COLO829 (cell line): Measurements from ENCODE around the gene TMEM178B.
A peak's percentile ranks its signal among the peaks of the same experiment; 100 is the strongest.
"Not testable (repeated sequence)": the region's sequence is repeated elsewhere in the genome, so short reads cannot be mapped to it uniquely, and the experiment has no call there.

Experiments
- DNase-seq: peaks from one replicate; pipeline ENCODE4 v3.0.0; 2012; ENCODE audit warnings: low spot score

TMEM178B gene

DNA sequence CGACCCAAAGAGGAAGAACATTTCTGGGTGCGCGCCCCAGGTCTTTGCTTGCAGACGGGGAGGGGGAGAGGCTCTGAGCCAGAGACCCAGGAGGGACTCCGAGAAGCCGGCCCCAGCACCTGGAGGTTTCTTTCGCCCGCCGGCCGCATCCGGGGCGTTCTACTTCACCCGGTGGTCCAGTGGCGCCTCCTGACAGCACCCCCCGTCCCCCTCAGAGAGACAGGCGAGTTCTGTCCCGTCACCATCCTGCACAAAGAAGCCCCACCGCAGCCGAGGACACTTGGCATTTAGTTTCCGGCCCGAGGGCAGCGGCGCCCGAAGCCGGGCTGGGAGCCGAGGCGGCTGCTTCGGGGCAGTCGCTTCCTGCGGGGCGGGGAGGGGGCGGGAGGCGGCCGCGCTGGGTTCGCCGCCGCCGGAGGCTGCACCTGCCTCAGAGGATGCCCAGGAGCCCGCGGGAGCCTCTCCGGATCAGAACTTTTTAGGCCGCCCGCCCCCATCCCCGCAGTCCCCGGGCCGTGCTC is at the start of gene TMEM178B:
TMEM178B (plus strand) TSS at position 424 of the 521 bp plus-strand sequence.
- DNase-seq: no peak

DNA sequence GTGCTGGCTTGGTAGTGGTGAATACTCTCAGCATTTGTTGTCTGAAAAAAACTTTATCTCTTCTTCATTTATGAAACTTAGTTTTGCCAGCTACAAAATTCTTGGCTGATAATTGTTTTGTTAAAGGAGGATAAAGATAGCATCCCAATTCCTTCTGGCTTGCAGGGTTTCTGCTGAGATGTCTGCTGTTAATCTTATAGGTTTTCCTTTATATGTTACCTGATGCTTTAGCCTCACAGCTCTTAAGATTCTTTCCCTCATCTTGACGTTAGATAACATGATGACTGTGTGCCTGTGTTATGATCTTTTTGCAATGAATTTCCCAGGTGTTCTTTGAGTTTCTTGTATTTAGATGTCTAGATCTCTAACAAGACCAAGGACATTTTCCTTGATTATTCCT is 49.2 kb upstream of the TMEM178B start:
- no peak for DNase-seq

DNA sequence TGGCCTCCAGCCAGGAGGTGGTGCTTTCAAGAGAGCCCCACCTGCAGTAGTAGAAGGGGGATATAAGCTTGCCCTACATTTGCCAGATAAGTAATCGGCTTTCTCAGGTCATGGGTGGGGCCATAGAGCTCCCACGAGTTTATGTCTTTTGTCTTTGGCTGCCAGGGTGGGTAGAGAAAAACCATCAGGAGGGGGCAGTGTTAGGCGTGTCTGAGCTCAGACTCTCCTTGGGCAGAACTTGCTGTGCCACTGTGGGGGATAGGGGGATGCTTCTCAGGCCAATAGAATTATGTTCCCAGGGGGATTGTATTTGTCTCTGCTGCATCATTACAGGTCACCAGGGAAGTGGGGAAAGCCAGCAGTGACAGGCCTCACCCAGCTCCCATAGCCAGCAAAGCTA is 46.8 kb upstream of the TMEM178B start:
- no peak for DNase-seq

DNA sequence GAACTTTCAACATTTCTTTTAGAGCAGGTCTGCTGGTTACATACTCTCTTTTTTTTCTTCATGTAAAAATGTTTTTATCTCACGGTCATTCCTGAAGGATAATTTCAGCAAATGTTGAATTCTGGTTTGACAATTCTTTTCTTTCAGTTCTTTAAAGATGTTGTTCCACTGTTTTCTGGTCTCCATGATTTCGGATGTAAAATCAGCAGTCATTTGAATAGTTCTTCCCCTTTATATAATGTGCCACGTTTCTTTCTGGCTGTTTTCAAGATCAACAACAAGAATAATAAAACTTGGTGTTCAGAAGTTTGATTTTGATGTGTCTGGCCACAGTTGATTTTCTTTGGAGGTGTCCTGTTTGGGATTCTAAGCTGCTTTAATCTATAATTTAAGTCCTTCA is 45.1 kb upstream of the TMEM178B start:
- no peak for DNase-seq

DNA sequence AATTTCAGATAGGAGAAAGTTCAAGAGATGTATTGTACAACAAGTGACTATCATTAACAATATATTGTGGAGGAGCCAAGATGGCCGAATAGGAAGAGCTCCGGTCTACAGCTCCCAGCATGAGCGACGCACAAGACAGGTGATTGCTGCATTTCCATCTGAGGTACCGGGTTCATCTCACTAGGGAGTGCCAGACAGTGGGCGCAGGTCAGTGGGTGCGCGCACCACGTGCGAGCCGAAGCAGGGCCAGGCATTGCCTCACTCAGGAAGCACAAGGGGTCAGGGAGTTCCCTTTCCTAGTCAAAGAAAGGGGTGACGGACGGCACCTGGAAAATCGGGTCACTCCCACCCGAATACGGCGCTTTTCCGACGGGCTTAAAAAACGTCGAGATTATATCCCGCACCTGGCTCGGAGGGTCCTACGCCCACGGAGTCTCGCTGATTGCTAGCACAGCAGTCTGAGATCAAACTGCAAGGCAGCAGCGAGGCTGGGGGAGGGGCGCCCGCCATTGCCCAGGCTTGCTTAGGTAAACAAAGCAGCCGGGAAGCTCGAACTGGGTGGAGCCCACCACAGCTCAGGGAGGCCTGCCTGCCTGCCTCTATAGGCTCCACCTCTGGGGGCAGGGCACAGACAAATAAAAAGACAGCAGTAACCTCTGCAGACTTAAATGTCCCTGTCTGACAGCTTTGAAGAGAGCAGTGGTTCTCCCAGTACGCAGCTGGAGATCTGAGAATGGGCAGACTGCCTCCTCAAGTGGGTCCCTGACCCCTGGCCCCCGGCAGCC is 41.1 kb upstream of the TMEM178B start:
- not testable (repeated sequence) for DNase-seq

DNA sequence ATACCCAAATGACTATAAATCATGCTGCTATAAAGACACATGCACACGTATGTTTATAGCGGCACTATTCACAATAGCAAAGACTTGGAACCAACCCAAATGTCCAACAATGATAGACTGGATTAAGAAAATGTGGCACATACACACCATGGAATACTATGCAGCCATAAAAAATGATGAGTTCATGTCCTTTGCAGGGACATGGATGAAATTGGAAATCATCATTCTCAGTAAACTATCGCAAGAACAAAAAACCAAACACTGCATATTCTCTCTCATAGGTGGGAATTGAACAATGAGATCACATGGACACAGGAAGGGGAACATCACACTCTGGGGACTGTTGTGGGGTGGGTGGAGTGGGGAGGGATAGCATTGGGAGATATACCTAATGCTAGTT is 35.8 kb upstream of the TMEM178B start:
- DNase-seq: not testable (repeated sequence)

DNA sequence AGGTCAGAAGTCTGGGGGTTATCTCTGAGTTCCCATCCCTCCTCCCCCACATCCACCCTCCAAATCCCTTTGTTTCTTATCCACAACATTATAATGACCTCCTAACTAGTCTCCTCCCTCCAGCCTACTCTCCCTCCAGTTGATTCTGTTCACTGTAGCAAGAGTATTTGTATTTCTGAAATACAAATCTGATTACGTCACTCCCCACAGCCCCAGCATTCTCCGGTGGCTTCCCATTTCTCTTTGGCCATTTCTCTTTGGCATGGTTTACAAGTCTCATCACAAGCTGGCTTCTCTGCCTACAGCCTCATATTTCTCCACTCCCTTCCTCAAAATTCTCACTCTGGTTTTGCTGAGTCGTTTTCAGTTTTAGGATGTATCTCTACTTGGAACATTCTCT is 34.5 kb upstream of the TMEM178B start:
- DNase-seq: no peak

DNA sequence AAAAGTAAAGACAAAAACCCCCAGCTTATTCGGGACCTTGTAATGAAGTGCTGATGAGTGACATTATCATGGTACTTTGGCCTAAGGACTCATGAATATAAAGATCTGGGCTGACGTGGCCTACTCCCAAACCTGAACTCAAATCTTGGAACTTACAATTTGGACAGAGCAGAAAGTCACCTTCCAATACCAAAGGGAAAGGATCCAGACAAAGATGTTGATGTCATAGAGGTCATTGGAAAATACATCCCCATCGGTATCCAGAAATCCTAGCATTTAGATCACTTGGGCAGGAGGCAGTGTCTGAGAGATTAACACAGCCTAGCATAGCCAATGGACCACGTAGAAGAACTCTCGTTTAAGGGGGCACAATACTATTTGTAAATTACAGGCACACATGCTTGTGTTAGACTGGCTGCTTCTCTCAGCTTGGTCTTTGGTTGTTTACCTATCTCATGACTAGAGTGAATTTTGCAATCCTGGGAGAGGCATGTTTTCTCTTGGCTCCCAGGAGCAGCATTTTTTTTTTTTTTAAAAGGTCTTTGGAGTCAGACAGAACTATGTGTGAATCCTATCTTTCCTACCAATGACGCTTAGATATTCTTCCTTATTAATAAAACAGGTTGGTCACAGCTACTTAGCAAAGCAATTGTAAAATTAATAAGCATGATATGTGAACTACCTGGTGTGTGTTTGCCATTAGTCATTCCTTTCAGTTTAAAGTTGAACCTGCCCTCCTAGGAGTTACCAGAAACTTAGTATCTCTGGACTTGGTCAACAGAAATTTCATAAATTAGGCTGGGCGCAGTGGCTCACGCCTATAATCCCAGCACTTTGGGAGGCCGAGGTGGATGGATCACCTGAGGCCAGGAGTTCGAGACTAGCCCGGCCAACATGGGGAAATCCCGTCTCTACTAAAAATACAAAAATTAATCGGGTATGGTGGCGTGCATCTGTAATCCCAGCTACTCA is 31.4 kb upstream of the TMEM178B start:
- no peak for DNase-seq

DNA sequence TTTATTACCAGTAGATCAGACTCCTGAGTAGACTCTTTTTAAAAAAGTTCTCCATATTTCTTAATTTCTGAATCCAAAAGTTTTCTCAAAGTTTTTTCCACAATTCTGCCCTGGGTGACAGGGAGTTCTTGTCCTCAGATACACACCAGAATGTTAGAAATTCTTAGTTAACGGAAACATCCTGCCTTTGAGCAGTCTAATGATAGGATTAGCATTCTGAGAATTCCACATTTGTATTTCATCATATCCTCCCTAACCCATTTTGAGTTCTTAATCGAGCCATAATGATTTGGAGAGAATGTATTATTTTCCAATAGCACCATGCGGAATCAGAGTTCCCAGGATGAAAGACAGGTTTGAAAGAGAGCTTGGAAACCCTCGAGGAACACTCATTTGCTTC is 30.2 kb upstream of the TMEM178B start:
- DNase-seq: no peak

DNA sequence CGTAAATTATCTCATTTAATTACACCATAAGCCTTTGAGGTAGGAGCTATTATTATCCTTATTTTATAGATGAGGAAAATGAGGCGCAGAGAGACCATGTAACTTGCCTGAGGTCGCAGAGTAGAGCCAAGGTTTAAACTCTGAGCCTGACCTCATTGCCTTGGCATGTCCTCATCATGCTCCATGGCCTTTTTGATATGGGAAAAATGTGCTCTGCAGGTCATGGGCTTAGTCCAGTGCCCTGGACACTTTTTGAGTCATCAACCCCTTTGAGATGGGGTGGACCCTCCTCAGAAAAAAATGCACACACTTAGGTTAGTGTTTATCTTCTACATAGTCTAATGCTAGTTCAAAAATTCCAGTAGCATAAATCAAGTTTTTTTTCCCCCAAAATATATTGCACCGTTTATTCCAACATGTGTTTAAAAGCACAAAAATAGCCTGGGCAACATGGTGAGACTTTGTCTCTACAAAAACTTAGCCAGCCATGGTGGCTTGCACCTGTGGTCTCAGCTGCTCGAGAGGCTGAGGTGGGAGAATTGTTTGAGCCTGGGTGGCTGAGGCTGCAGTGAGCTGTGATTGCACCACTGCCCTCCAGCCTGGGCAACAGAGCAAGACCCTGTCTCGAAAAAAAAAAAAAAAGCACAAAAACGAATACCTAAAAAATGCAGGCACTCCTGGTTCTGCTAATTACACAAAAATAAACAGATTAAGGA is 28.6 kb upstream of the TMEM178B start:
- DNase-seq: no peak

DNA sequence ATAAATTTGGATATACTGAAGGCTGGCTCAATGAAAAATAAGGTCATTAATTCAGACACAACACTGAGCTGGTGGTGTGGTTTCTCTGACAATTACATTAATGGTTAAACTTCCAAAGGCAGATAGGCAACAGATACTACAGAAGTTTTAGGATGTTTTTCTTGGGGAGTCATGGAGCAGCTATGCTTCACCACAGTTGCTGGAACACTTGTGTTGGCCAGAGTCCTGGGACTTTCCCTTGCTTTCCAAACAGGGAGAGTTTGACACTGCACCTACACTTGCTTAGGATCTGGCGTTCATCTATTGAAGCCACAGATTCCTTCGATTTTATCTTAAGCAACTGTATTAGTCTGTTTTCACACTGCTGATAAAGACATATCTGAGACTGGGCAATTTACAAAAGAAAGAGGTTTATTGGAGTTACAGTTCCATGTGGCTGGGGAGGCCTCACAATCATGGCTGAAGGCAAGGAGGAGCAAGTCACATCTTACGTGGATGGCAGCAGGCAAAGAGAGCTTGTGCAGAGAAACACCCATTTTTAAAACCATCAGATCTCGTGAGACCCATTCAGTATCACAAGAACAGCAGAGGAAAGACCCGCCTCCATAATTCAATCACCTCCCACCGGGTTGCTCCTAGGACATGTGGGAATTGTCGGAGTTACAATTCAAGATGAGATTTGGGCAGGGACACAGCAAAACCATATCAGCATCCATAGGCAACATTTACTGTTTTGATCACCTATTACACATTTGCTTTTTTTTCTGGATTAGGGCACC is 27.8 kb upstream of the TMEM178B start:
- no peak for DNase-seq

DNA sequence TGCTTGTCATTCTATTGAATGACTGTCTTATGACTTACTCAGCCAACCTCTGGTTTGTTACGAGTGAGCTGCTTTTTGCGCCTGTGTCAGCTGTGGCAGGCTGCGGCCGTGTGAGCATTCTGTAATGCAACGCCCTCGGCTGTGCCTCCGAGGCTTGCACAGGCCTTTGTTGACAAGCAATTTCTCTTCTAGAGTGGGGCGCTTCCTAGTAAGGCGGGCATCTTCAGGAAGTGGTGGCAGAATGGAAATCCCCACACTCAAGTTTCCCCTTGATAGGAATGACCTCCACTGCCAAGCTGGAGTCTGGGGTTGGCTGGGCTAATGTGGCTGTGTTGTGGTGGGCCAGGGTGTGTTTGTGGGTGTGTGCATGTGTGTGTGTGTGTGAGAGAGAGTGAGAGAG is 20.2 kb upstream of the TMEM178B start:
- no peak for DNase-seq

DNA sequence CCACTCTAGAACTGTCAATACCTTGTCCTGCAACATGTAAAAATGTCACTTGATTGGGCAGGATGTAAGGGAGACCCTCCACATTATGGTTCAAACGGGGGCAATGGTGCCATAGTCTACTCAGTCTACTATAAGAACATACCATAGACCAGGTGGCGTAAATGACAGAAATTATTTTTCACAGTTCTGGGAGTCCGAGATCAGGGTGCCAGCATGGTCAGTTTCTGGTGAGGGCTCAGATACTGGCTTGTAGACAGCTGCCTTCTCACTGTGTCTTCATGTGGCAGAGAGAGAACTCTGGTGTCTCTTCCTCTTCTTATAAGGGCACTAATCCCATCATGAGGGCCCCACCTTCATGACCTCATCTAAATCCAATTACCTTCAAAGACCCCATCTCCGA is 18.7 kb upstream of the TMEM178B start:
- no peak for DNase-seq

DNA sequence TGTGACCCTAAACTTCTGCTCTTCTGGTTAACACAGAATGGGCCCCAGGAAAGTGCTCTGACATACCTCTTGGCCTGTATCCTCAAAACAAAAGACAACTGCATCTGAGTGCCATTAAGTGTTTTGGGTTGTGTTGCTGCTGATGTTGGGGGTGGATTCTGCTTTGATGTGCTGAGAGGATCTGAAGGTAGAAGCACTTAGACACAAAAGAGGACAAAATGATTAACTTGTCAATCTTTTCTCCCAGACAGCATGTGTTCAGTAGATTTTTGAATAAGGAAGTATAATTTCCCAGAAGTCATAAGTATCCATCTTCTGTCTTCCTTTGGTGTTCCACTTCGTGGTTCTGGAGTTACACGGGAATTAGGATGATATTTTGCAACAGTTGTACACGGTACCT is 16.1 kb upstream of the TMEM178B start:
- no peak for DNase-seq

DNA sequence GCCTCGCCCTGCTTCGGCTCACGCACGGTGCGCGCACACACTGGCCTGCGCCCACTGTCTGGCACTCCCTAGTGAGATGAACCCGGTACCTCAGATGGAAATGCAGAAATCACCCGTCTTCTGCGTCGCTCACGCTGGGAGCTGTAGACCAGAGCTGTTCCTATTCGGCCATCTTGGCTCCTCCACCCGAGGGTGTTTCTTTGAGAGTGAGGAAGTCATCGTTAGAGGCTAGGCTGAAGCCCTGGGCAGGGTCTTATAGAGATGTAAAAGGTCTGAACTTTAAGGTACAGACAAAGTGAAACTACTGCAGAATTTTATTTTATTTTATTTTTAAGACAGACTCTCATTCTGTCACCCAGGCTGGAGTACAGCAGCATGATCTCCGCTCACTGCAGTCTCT is 6.0 kb upstream of the TMEM178B start:
- not testable (repeated sequence) for DNase-seq

DNA sequence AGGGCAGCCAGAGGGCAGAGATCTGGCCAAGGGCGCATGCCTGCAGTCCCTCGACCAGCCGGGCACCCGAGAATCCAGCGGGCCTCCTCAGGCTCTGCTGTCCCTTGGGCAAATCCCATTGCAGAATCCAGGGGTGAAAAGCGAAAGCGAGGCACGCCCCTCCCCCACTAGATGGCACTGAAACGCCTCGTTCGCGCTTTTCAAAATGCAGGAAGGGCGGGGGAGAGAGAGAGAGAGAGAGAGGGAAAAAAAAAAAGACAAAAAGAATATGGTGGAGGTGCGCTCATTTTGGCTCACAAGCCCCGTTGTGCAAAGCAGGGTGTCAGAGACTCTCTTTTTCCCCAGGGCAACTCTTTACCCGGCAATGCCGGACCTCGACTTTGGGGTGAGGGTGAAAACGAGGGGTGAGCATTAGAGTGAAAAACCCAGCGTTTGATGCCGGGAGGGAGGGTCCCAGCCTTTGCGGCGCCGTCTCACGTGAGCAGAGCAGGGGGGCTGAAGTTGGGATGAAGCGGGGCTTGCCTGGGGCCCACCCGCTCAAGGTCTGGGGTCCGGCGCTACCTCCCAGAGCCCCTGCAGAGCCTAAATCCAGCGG is 2.5 kb upstream of the TMEM178B start:
- peak; percentile 64 for DNase-seq

DNA sequence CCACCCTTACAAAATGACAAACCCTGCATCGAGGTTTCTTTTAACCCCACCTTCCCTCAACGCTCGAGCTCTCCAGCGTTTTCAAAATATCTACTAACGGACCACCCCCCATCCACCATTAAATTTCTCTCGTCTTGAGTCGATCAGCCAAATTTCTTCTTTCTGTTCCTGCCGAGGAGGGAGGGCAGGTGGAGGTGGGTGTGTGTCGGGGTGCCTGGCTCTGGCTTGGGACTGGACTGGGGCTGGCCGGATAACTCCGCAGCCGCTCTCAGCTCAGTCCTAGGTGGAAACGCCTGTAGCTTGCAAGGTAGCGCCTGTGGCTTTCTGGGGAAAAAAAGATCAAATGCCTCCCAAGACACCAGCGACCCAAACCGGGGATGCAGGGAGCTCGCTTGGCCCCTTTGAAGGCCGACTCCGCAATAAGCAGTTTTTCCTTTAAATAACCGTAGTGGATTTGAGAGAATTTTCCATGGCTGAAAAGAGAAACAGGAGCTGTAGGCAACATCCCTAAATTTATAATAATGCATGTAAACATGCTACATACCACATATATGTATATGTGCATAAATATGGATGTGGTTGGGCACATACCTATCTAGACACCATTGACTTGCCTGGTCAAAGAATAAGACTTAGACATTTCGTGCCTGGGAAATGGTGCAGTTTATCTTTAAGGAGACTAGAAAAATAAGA is 1.9 kb upstream of the TMEM178B start:
- no peak for DNase-seq

DNA sequence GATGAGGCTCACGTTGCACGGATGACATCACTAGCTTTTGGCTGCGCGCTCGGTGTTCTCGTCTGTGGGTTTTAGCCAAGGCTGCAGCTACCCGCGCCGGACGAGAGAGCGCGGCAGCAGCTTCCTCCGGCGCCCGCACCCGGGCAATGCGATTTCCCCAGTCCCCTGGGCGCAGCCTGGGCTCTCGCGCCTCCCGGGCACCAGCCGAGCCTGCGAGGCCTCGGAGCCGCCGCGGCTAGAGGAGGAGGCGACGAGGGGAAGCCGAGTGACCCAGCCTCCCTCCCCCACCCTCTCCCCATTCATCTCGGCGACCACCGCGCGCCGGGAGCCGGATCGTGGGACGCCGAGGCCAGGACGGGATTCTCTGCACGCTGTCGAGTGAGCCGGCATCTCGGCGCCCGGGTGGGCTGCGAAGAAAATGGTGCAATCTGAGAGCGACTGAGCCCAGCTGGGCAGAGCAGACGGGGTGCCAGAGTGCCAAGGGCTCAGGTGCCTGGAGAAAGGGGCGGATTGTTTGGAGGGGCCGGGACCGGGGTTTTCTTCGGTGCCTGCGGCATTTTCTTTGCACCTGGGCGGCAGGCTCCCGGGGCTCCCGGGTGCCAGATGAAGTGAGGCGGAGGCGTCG is 1.2 kb upstream of the TMEM178B start:
- DNase-seq: peak; percentile 48

DNA sequence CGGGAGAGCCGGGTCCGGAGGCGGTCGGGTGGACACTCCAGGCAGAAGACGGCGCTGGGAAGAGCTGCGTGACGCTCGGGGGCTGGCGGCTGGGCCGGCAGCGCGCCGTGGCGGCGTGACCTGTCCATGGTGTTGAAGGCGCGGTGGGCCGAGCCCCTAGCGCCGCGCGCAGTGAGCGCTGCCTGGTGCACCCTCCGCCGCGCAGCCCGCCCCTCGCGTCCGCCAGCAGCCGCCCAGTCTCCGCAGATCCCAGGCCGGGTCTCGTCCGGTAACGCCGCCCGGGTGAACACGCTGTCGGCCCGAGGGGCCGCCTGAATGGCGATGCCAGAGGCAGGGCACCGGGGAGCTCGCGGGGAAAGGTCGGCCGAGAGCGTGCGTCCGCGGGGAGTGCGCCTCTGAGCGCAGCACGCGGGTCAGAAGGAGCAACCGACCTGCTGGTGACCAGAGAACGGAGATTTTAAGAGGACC is 657 bp upstream of the TMEM178B start:
- no peak for DNase-seq
